ENCODE data around the gene BTG2. TPM values are rescaled to one million over a fixed set of nuclear protein-coding genes. Genes with fewer than 3 reads are reported as not detected.
"Not testable (repeated sequence)": the region's sequence is repeated elsewhere in the genome, so short reads cannot be mapped to it uniquely, and the experiment has no call there.

The BTG2 gene
- total RNA-seq, 2 experiments from 2014 or later: 95.3 to 99.6 TPM

GRCh38 chr1:203302456-203302855 lies 2.9 kb upstream of the BTG2 start:
- CTCF ChIA-PET: no interaction called here
- POLR2A ChIA-PET: no interaction called here

GRCh38 chr1:203302894-203303293 lies 2.4 kb upstream of the BTG2 start:
- POLR2A ChIA-PET: no interaction called here

GRCh38 chr1:203304391-203304918 lies 864 bp upstream of the BTG2 start:
- ChIA-PET CTCF (interaction anchor here (3.4 to 9.4 kb wide), 4 partner anchors 17 to 34 kb away, joined by 16 to 125 read pairs (median 76); no protein-coding TSS in a partner anchor), POLR2A (interaction anchor here (1.0 to 8.8 kb wide), 5 partner anchors 9 to 461 kb away, joined by 4 to 103 read pairs (median 12); partner anchors contain the start of gene LAX1)

More at GRCh38 chr1:203302894-203303293, 2.4 kb upstream of the BTG2 start:
- CTCF ChIA-PET: no interaction called here

GRCh38 chr1:203305809-203306088 lies 430 bp downstream of the BTG2 start:
- ChIA-PET CTCF (interaction anchor here (1.0 to 9.4 kb wide), 6 partner anchors 10 to 36 kb away, joined by 3 to 125 read pairs (median 42); no protein-coding TSS in a partner anchor), POLR2A (interaction anchor here (1.7 to 8.8 kb wide), 5 partner anchors 17 to 459 kb away, joined by 7 to 103 read pairs (median 12); partner anchors contain the start of gene LAX1)

GRCh38 chr1:203306089-203306964 lies 1.0 kb downstream of the BTG2 start:
- CTCF ChIA-PET: interaction anchor here (0.6 to 9.4 kb wide), 10 partner anchors 9 to 37 kb away, joined by 3 to 125 read pairs (median 8); no protein-coding TSS in a partner anchor
- POLR2A ChIA-PET: interaction anchor here (0.5 to 8.8 kb wide), 12 partner anchors 11 to 459 kb away, joined by 3 to 103 read pairs (median 9); partner anchors contain the start of gene LAX1

GRCh38 chr1:203306965-203307541 lies 1.7 kb downstream of the BTG2 start:
- CTCF ChIA-PET: interaction anchor here (0.7 to 9.4 kb wide), 10 partner anchors 11 to 37 kb away, joined by 3 to 125 read pairs (median 8); no protein-coding TSS in a partner anchor
- POLR2A ChIA-PET: interaction anchor here (0.5 to 8.8 kb wide), 12 partner anchors 10 to 552 kb away, joined by 3 to 103 read pairs (median 6); no protein-coding TSS in a partner anchor

- POLR2A ChIA-PET: interaction anchor here (0.5 to 8.8 kb wide), 12 partner anchors 9 to 552 kb away, joined by 3 to 103 read pairs (median 6); no protein-coding TSS in a partner anchor
- CTCF ChIA-PET: interaction anchor here (0.7 to 9.4 kb wide), 9 partner anchors 10 to 38 kb away, joined by 3 to 125 read pairs (median 11); no protein-coding TSS in a partner anchor
Measured at GRCh38 chr1:203307641-203308126, 2.4 kb downstream of the BTG2 start.

- ChIA-PET POLR2A (interaction anchor here (0.9 to 8.8 kb wide), 8 partner anchors 12 to 35 kb away, joined by 3 to 103 read pairs (median 6); no protein-coding TSS in a partner anchor), CTCF (interaction anchor here (1.1 to 9.4 kb wide), 5 partner anchors 15 to 38 kb away, joined by 3 to 125 read pairs (median 69); no protein-coding TSS in a partner anchor)
Measured at GRCh38 chr1:203308328-203308922, 3.1 kb downstream of the BTG2 start.

- ChIA-PET POLR2A (interaction anchor here (0.9 to 8.8 kb wide), 7 partner anchors 12 to 26 kb away, joined by 3 to 103 read pairs (median 5); no protein-coding TSS in a partner anchor), CTCF (interaction anchor here (0.7 to 9.4 kb wide), 6 partner anchors 14 to 39 kb away, joined by 3 to 125 read pairs (median 40); no protein-coding TSS in a partner anchor)
Measured at GRCh38 chr1:203308923-203309331, 3.6 kb downstream of the BTG2 start.

- POLR2A ChIA-PET: interaction anchor here (0.6 to 8.8 kb wide), 2 partner anchors 14 to 21 kb away, joined by 5 to 103 read pairs; no protein-coding TSS in a partner anchor
Measured at GRCh38 chr1:203311368-203312301, 6.3 kb downstream of the BTG2 start.

GRCh38 chr1:203314025-203314759 lies 8.9 kb downstream of the BTG2 start:
- CTCF ChIA-PET: interaction anchor here (9.4 kb wide), 1 partner anchor 44 kb away, joined by 125 read pairs; no protein-coding TSS in a partner anchor
- POLR2A ChIA-PET: not testable (repeated sequence)

More at GRCh38 chr1:203311368-203312301, 6.3 kb downstream of the BTG2 start:
- CTCF ChIA-PET: interaction anchor here (0.8 to 9.4 kb wide), 2 partner anchors 42 to 235 kb away, joined by 3 to 125 read pairs; no protein-coding TSS in a partner anchor

- ChIA-PET POLR2A (interaction anchor here (1.8 kb wide), 1 partner anchor 9 kb away, joined by 7 read pairs; no protein-coding TSS in a partner anchor), CTCF (interaction anchor here (0.5 to 1.6 kb wide), 4 partner anchors 21 to 494 kb away, joined by 3 to 4 read pairs (median 4); no protein-coding TSS in a partner anchor)
Measured at GRCh38 chr1:203316626-203317093, 11.3 kb downstream of the BTG2 start.

- CTCF ChIA-PET: interaction anchor here (1.0 to 1.6 kb wide), 2 partner anchors 11 to 45 kb away, joined by 4 to 6 read pairs; no protein-coding TSS in a partner anchor
- POLR2A ChIA-PET: interaction anchor here (0.8 to 1.8 kb wide), 2 partner anchors 9 to 10 kb away, joined by 4 to 7 read pairs; no protein-coding TSS in a partner anchor
Measured at GRCh38 chr1:203317429-203318228, 12.3 kb downstream of the BTG2 start.

GRCh38 chr1:203318229-203318517 lies 12.9 kb downstream of the BTG2 start:
- POLR2A ChIA-PET: interaction anchor here (0.8 to 1.8 kb wide), 2 partner anchors 9 to 11 kb away, joined by 4 to 7 read pairs; no protein-coding TSS in a partner anchor
- CTCF ChIA-PET: interaction anchor here (1.0 kb wide), 1 partner anchor 11 kb away, joined by 6 read pairs; no protein-coding TSS in a partner anchor

- ChIA-PET CTCF (interaction anchor here (0.5 to 9.8 kb wide), 12 partner anchors 13 to 167 kb away, joined by 3 to 86 read pairs (median 4); partner anchors contain the start of gene BTG2), POLR2A (interaction anchor here (0.5 to 2.3 kb wide), 6 partner anchors 11 to 1145 kb away, joined by 3 to 12 read pairs (median 6); no protein-coding TSS in a partner anchor)
Measured at GRCh38 chr1:203320591-203321272, 15.4 kb downstream of the BTG2 start.

Data from activated CD8-positive, alpha-beta memory T cell treated with anti-CD3 and anti-CD28 coated beads for 36 hours (primary cell).